ENCODE measurements around the gene CDH9.

GRCh38 chr5:26942481-26942880 is 95.9 kb downstream of the CDH9 start:
- TF ChIP-seq CTCF (IDR thresholded peaks at IDR 0.05) (no peak), POLR2A (IDR thresholded peaks at IDR 0.05) (no peak)

Data from tibial nerve (tissue), 3 donors.